A172 (cell line): ENCODE measurements around the gene TC2N. TPM values are rescaled to one million over a fixed set of nuclear protein-coding genes. Genes with fewer than 3 reads are reported as not detected.
A peak's percentile ranks its signal among the peaks of the same experiment; 100 is the strongest.
"Not testable (repeated sequence)": the region's sequence is repeated elsewhere in the genome, so short reads cannot be mapped to it uniquely, and the experiment has no call there.

Experiments used
- DNase-seq: peaks from one replicate; pipeline ENCODE4 v3.0.0-alpha.2; 2015; ENCODE audit warnings: low spot score
- total RNA-seq: library from RNA; depleted of rRNA; stranded (reverse); fragments of >200 nt; shearing (Covaris generic); gene quantifications from 2 replicates; pipeline ENCODE4 v1.2.3, GENCODE V29; 2014; rRNA removed

Gene TC2N
- not detected in 2 replicates for total RNA-seq

- DNase-seq: no peak
Observed at GRCh38 chr14:91867316-91867988, at the start of gene TC2N. Gene TC2N, minus strand, starts transcription at chr14:91867536. Its CDS starts 53,767 bp downstream, at chr14:91813769.

GRCh38 chr14:91912035-91912434, 44.7 kb upstream of the TC2N start:
- no peak for DNase-seq

GRCh38 chr14:91911474-91912032, 44.2 kb upstream of the TC2N start:
- peak; percentile 3 for DNase-seq

DNA sequence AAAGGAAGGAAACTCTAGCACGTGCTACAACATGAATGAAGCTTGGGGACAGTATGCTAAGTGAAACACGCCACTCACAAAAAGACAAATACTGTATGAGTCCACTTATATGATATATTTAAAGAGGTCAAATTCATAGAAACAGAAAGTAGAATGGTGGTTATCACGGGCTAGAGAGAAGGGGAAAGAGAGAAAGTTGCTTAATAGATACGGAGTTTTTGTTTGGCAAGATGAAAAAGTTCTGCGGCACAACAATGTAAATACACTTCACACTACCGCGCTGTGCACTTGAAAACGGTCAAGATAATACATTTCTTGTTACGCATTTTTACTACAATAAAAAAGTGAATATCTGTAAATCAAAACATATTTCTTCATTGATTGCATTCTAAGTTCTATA, 42.9 kb upstream of the TC2N start:
- no peak for DNase-seq

DNA sequence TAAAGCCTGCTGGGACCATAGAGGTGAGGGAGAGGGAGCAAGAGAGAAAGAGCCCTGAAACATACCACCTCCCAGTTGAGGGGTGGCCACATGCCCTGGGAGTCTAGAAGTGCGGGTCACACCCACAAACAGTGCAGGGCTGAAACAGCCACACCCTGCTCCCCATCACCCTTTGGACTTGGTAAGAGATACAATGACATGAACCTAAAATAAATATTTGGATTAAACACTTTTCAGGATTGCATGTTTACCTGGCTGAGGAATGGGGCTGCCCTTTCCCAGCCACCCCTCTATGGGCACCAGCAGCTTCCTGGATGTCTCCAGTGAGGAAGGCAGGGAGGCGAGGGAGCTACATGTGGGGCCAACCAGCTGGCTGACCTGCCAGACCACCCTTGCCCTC, 39.0 kb upstream of the TC2N start:
- DNase-seq: no peak

- no peak for DNase-seq
Observed at GRCh38 chr14:91904956-91905645, 37.8 kb upstream of the TC2N start.

DNA sequence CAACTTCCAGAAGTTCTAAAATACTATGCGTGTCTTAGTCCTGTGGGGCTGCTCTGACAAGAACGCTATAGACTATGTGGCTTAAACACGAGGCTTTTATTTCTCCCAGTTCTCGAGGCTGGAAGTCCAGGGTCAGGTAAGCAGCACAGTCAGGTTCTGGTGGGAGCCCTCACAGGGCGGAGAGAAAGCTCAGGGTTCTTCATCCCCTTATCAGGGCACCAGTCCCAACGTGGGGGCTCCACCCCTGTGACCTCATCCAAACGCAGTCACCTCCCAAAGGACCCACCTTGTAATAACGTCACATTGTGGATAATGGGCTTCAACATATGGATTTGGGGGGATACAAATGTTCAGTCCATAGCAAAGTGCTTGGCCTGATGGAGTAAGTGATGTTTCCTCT, 37.1 kb upstream of the TC2N start:
- DNase-seq: no peak

- DNase-seq: no peak
Observed at GRCh38 chr14:91903070-91903469, 35.7 kb upstream of the TC2N start.

GRCh38 chr14:91902336-91902735, 35.0 kb upstream of the TC2N start:
- DNase-seq: no peak

GRCh38 chr14:91901449-91902226, 34.3 kb upstream of the TC2N start:
- DNase-seq: no peak

- DNase-seq: no peak
Observed at GRCh38 chr14:91899806-91900205, 32.5 kb upstream of the TC2N start.

- no peak for DNase-seq
Observed at GRCh38 chr14:91899213-91899612, 31.9 kb upstream of the TC2N start.

- DNase-seq: no peak
Observed at GRCh38 chr14:91898372-91898771, 31.0 kb upstream of the TC2N start.

- DNase-seq: not testable (repeated sequence)
Observed at GRCh38 chr14:91897716-91898115, 30.4 kb upstream of the TC2N start.

DNA sequence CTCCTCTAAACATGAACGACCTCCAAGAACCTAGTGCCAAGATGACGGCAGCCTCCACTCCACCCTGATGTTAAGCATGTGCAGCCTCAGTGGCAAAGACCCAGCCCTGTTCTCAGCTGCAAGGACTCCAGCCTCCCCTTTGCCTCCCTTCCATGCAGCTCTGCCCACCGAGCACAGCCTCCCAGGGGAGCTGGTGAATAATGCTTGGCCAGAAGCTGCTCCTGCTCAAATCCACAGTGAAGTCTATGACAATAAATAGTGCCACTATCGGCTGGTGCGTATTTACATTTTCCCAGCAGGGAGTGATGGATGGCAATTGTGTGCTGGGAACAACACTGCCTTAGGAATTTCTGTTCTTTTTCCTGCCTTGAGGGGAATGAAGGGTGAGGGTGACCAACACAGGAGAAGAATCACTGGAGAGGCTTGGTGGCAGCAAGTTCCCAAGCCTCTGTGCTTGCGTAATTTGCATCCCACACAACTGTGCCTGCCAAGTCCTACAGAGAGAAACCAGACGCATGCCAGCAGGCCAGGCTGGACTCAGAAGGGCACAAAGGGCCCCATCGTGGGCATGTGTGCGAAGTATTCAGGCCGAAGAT, 29.9 kb upstream of the TC2N start:
- DNase-seq: peak; percentile 1

- no peak for DNase-seq
Observed at GRCh38 chr14:91896419-91896818, 29.1 kb upstream of the TC2N start.

GRCh38 chr14:91893669-91894068, 26.3 kb upstream of the TC2N start:
- no peak for DNase-seq

DNA sequence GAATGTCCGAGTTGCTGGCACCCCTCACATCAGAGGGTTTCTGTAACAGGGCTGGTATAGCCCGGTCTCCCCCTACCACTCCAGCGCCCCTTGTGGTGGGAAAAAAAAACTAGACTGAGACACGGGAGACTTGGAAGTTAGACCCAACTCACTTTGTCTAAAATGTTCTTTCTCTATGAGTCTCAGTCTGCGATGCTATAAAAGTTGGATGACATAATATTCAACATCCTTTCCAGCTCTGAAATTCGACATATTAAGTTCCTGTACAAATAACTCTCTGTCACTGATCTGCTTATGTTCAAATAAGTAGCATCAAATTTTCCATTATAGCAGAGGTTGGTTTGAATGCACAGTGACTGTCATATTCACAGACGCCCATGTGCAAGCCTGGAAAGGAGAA, 25.7 kb upstream of the TC2N start:
- DNase-seq: no peak

- no peak for DNase-seq
Observed at GRCh38 chr14:91891721-91892220, 24.4 kb upstream of the TC2N start.

DNA sequence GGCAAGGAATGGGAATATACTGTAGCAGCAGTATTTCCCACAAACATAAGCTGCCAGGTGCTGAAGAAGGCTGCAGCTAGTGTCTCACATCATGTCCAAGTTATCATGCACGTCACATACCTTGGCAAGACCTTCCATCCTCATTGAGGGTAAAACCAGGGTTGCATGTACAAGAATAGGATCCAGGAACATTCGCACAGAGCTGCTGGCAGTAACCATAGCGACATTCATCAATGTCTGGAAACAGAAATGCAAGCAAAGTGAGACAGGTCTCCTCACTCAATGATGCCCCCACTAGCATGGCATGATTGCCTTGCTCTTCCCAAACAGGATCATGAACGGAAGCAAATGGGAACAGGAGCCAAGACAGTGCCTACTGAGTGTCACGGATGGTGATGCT, 23.8 kb upstream of the TC2N start:
- DNase-seq: no peak

DNA sequence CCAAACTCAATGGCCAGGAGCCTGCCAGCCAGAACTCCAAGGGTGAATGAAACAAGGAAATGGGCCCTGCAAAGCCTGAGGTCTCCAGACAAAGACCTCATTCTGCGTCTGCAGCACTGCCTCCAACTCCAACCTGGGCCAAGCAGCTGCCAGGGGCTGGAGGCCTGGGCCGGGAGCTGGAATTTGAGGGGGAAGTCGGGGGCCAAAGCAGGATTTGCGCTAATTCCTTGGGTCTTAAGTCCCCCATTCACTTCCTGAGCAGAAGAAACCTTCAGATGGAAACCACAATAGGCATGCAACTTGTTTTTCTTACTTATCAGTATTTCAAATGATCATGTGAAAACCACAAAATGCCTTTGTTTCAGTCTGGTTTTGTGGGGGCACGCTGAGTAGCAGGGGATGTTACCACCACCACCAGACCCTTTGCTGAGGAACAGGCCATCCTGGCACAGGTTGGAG, 23.0 kb upstream of the TC2N start:
- DNase-seq: no peak
